ENCODE measurements around the gene MBTPS1. TPM values are rescaled to one million over a fixed set of nuclear protein-coding genes. Genes with fewer than 3 reads are reported as not detected.

Gene MBTPS1
- total RNA-seq, 1 donor: 52.8 TPM

GRCh38 chr16:84055801-84056634 lies 60.7 kb downstream of the MBTPS1 start:
- no peak for DNase-seq (ENCODE audit: low read depth in 2 of 3, low spot score in 2 of 3)

DNA sequence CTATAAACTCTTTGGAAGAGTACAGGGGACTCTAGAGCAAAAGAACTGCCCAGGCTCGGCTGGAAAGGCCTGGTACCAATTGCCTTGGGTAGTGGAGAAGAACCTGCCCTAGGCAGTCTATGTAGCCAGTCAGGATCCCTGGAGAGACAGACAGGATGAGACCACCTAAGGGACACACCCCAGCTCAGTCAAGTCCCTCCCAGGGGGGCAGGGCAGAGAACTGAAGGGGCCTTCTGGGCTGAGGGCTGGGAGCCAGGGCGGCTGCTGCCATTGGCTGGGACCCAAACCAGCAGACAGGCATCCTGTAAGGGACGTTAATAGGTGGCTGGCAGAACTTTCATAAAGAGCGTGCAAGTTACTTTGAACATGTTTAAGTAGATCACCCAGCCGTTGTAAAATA lies 61.4 kb downstream of the MBTPS1 start:
- no peak for DNase-seq (ENCODE audit: low read depth in 2 of 3, low spot score in 2 of 3)

- DNase-seq (ENCODE audit: low read depth in 2 of 3, low spot score in 2 of 3): no peak
Measured at GRCh38 chr16:84054916-84055315, 61.8 kb downstream of the MBTPS1 start.

- DNase-seq (ENCODE audit: low read depth in 2 of 3, low spot score in 2 of 3): no peak
Measured at GRCh38 chr16:84054271-84054670, 62.5 kb downstream of the MBTPS1 start.

- no peak for DNase-seq (ENCODE audit: low read depth in 2 of 3, low spot score in 2 of 3)
Measured at GRCh38 chr16:84053237-84053636, 63.5 kb downstream of the MBTPS1 start.

DNA sequence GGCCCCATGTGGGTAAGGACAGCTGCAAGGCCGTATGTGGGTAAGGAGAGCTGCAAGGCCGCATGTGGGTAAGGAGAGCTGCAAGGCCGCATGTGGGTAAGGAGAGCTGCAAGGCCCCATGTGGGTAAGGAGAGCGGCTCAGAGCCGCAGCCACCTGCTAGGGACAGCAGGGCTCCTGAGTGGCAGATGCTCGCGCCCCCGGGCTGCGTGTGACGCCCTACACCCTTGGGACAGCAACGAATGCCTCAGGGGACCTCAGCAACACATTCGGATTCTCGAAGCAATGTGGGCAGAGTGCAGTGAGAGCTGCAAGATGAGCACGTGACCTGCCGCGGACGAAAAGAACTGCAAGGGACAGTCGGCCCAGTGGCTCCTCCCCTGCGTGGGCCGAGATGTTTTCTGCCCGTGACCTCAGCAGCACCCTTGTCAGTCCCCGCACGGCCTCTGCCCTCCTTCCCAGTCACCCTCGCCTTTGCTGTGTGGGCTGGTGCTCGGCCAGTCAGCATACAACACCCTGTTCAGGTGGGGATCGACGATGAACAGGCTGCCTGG lies 64.6 kb downstream of the MBTPS1 start:
- no peak for DNase-seq (ENCODE audit: low read depth in 2 of 3, low spot score in 2 of 3)

- no peak for DNase-seq (ENCODE audit: low read depth in 2 of 3, low spot score in 2 of 3)
Measured at GRCh38 chr16:84050316-84050715, 66.4 kb downstream of the MBTPS1 start.

- DNase-seq (ENCODE audit: low read depth in 2 of 3, low spot score in 2 of 3): no peak
Measured at GRCh38 chr16:84049403-84050060, 67.2 kb downstream of the MBTPS1 start.

GRCh38 chr16:84048871-84049270 lies 67.9 kb downstream of the MBTPS1 start:
- no peak for DNase-seq (ENCODE audit: low read depth in 2 of 3, low spot score in 2 of 3)

DNA sequence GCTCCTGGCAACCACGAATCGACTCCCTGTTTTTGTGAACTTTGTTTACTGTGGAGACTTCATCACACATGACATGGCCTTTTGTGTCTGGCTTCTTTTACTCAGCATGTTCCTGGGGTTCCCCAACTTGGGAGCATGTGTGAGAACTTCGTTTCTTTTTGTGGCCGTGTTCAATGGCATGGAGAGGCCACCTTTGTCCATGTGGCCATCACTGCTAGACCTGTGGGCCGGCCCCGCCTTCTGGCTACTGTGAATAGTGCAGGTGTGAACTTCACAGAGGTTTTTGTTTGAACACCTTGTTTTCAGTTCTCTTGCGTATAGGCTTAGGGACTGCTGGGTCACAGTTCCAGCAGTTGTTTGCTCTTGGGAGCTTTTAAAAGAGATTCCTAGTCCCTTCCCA lies 68.5 kb downstream of the MBTPS1 start:
- DNase-seq (ENCODE audit: low read depth in 2 of 3, low spot score in 2 of 3): no peak

GRCh38 chr16:84047626-84048025 lies 69.1 kb downstream of the MBTPS1 start:
- no peak for DNase-seq (ENCODE audit: low read depth in 2 of 3, low spot score in 2 of 3)

DNA sequence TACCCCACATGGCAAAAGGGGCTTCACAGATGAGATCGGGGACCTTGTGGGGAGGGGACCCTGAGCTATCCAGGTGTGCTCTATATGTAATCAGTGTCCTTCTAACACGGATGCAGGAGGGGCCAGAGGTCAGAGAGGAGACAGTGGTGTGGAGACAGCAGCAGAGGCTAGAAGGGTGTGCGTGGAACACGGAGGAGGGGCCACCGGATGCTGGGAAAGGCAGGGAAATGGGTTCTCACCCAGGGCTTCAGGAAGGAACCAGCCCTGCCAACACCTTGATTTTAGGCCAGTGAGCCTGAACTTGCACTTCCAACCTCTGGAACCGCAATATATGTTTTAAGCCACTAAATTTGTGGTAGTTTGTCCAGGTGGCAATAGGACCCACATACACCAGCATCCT lies 69.5 kb downstream of the MBTPS1 start:
- DNase-seq (ENCODE audit: low read depth in 2 of 3, low spot score in 2 of 3): no peak

DNA sequence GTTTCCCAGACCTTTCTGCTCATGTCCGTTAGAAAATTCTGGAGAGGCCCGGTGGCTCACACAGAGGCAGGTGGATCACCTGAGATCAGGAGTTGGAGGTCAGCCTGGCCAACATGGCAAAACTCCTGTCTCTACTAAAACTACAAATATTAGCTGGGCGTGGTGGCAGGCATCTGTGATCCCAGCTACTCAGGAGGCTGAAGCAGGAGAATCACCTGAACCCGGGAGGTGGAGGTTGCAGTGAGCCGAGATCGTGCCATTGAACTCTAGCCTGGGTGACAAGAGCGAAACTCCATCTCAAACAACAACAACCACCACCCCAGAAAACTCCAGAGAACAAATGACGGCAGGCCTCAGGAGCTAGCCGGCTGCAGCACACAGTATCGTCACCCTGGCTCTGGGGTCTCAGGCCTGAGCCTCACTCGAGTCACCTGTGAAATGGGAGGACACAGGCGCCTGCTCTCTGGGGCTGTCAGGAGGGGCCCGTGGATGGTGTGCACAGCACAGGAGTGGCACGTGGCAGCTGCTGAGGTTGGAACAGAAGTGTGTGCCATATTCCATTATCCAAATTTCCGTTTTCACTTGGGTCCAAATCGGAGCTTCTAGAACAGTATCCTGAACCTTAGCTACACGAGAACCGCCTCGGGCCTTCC lies 70.8 kb downstream of the MBTPS1 start:
- no peak for DNase-seq (ENCODE audit: low read depth in 2 of 3, low spot score in 2 of 3)

- DNase-seq (ENCODE audit: low read depth in 2 of 3, low spot score in 2 of 3): no peak
Measured at GRCh38 chr16:84045001-84045817, 71.5 kb downstream of the MBTPS1 start.

- peak in 1 of 3 donors; percentile 23 for DNase-seq (ENCODE audit: low read depth in 2 of 3, low spot score in 2 of 3)
Measured at GRCh38 chr16:84044118-84044488, 72.6 kb downstream of the MBTPS1 start.

DNA sequence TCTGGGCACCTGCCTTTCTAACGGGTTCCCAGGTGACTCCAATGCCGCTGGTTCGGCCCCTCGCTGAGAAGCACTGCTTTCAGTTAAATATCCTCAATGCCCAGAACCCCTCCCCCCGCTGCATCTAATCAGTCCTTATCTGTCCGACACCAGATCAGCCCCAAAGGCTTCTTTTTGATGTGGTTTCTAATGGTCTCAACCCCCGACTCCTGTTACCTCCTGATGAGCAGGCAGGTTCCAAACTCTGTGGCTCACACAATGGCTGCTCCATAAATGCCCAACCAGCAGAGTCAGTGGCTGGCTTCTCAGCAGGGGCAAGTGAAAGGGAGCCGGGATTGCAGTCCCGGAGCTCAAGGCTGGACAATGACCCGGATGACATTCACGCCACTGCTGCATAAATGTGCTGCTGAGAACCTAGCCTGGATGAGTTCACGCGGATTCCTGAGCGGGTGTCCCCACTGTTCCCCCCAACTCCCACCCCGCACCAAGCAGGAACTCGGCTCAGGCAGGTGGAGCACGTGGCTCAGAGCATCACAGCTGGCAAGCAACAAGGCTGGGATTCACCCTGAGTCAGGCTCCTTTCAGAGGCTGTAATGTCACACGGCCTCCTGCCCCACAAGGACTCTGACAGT lies 73.1 kb downstream of the MBTPS1 start:
- DNase-seq (ENCODE audit: low read depth in 2 of 3, low spot score in 2 of 3): peak in 2 of 3 donors; percentile 14 to 27

- DNase-seq (ENCODE audit: low read depth in 2 of 3, low spot score in 2 of 3): no peak
Measured at GRCh38 chr16:84042879-84043485, 73.8 kb downstream of the MBTPS1 start.

DNA sequence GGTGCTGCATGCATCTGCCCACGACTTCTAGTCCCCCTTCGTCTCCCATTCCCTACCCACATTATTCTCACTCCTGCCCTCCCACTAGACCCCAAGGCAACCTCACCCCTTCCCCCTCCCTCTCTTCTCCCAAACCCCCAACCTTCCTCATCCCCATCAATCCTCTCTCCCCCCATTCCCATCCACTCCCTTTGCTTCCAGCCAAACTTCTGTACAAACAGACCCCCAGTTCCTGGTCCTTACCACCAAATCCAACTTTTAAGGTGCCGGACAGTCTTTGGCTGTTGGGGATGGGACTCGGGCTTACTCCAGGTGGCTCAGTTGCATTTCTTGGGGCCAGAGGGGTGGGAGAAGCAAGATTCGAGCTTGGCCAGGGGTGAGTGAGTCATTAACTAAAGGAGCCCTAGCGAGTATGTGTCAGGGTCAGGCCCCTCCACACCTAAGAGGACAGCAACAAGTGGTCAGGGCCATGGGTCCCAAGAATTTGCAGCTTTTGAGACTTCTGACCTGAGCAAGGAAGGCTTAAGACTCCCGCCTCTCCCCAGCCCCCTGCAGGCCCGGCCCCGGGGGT lies 74.3 kb downstream of the MBTPS1 start, which contains the start of gene SLC38A8:
TSS of gene SLC38A8 (minus strand) at position 488 of the 571 bp plus-strand sequence. CDS start 638 bp downstream, outside the sequence.
- DNase-seq (ENCODE audit: low read depth in 2 of 3, low spot score in 2 of 3): no peak

- DNase-seq (ENCODE audit: low read depth in 2 of 3, low spot score in 2 of 3): no peak
Measured at GRCh38 chr16:84041881-84042280, 74.9 kb downstream of the MBTPS1 start.

All from hematopoietic multipotent progenitor cell (in vitro differentiated cells).